HCT116 (cell line): ENCODE data around the gene PLB1.

ENCODE experiments used
- JUND ChIP-seq: IDR thresholded peaks from 2 replicates; pipeline ENCODE4 v1.6.1; 2012
- ZNF274 ChIP-seq: fragments of 200-500 bp; sonication (Bioruptor generic); IDR thresholded peaks from 2 replicates; pipeline ENCODE4 v1.6.1; 2014; ENCODE audit warnings: mild to moderate bottlenecking, low read depth, low read length, inconsistent platforms

DNA sequence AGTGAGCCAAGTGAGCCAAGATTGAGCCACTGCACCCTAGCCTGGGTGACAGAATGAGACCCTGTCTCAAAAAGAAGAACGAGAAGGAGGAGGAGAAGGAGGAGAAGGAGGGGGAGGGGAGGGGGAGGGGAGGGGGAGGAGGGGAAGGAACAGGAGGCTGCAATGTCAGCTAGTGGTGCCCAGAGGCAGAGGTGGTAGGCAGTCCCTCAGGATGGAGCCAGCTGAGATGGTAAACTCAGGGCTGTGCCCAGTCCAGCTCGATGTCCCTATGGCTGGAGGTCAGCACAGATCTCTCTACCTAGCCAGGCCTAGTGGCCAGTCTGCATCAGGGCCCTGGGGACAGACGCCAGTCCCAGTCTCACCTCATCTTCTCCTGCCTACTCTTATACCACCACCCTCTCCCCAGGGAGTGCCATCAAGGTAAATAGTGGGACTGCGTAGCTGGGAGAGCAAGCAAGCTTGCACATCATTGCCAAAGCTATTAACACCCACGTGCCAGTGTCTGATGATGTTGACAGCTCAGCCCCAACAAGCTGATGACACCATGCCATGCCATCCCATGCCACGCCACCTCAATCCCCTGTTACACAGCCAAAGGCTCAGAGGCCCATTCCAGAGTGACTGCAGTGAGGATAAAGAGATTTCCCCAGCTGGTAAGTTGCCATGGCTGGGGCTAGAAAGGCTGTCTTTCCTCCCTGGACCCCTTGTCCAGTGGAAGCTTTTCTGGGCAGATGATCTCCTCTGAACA lies 7.6 kb upstream of the PLB1 start:
- TF ChIP-seq ZNF274: no peak
- TF ChIP-seq JUND: no peak
